Upper lobe of left lung (tissue), 6 donors: ENCODE measurements around the gene DUSP8. TPM values are rescaled to one million over a fixed set of nuclear protein-coding genes. Genes with fewer than 3 reads are reported as not detected.

Experiments
- ATAC-seq, 2 donors: fragments of 200-7000 bp; cut with Tn5 transposase; one replicate each; pipeline ENCODE4 v1.9.1; 2022; ENCODE audit warnings: mild to moderate bottlenecking in 2 of 2, moderate library complexity in 2 of 2; ENCODE audit not compliant: low FRiP score in 2 of 2
- DNase-seq, 2 donors: peaks; one replicate each; pipeline ENCODE4 v3.0.0-alpha.2; 2019 to 2020
- H3K27ac ChIP-seq, 4 donors: fragments of 200-600 bp; sonication (generic); one replicate each; pipeline ENCODE4 v1.5.1; 2016 to 2019
- H3K27me3 ChIP-seq, 4 donors: fragments of 200-600 bp; sonication (generic); one replicate each; pipeline ENCODE4 v1.5.1; 2017 to 2019
- H3K36me3 ChIP-seq, 4 donors: fragments of 200-600 bp; sonication (generic); one replicate each; pipeline ENCODE4 v1.5.1; 2016 to 2019
- H3K4me1 ChIP-seq, 4 donors: fragments of 200-600 bp; sonication (generic); one replicate each; pipeline ENCODE4 v1.5.1; 2018 to 2019
- H3K4me3 ChIP-seq, 4 donors: fragments of 200-600 bp; sonication (generic); one replicate each; pipeline ENCODE4 v1.5.1; 2017 to 2019; ENCODE audit warnings: mild to moderate bottlenecking in 2 of 4, moderate library complexity in 1 of 4
- H3K9me3 ChIP-seq, 4 donors: fragments of 200-600 bp; sonication (generic); one replicate each; pipeline ENCODE4 v1.5.1; 2018 to 2019
- EP300 ChIP-seq, 4 donors: sonication (generic); formaldehyde crosslinking; IDR thresholded peaks; one replicate each; pipeline ENCODE4 v1.5.1; 2017; ENCODE audit warnings: antibody characterized with exemption in 4 of 4, control low read depth in 2 of 4
- POLR2A ChIP-seq, 4 donors: fragments of 450-650 bp; IDR thresholded peaks; one replicate each; pipeline ENCODE4 v1.5.1; 2016 to 2017; ENCODE audit warnings: antibody characterized with exemption in 4 of 4, mild to moderate bottlenecking in 2 of 4
- POLR2AphosphoS5 ChIP-seq, 2 donors: sonication (generic); formaldehyde crosslinking; IDR thresholded peaks; one replicate each; pipeline ENCODE4 v1.5.1; 2017; ENCODE audit warnings: antibody characterized with exemption in 2 of 2
- WGBS, 2 donors: methylation state at CpG; one replicate each; pipeline ENCODE4 v1.1.5; 2017 to 2018; 5-methylcytosine and 5-hydroxymethylcytosine counted together
- total RNA-seq, 6 donors: library from RNA; depleted of rRNA in 4 of 6; stranded (reverse); fragments of >200 nt in 4 of 6; gene quantifications; one replicate each; pipeline versions ENCODE4 v1.1.0 to v1.2.1, GENCODE V29; 2016 to 2021
- TF ChIP-seq, protein P1 (sequence below), 6 experiments: fragments of 450-650 bp in 4 of 6; fragments of 200-600 bp in 2 of 6; sonication (generic) in 2 of 6; IDR thresholded peaks; one replicate each; pipeline ENCODE4 v1.5.1; 2016 to 2019; ENCODE audit warnings: antibody characterized with exemption in 6 of 6
- donor health status: DM: no; HTN: no; CAD: no; lungs with moderate emphysema.
- donor health status: DM: no; HTN: yes; CAD: no; lungs with severe emphysema.

DUSP8 gene
- total RNA-seq, 6 donors from 2014 or later, result 5.2 to 19.3 (median 13.5) TPM

DNA sequence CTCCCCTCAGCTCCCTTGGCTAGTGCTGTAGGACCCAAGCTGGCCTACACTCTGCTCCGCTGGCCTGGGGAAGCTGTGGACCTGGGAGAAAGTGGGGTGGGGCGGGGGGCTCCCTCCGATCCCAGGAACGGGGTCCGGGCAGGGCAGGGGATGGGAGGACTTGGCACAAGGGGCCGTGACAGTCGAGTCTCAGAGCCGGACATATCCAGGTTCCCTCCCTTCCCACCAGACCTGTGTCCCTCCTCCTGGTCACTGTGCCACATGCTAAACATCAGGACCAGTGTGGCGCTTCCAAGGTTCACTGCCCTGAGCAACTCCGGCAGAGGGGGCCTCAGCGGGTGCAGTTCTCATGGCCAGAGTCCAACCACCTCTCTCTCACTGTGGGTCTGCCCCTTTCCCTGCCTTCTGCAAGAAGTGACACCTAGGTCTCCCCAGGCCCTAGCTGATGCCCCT is 2.0 kb downstream of the DUSP8 start:
- no peak overlapping the region for H3K4me3 ChIP-seq
- peak overlapping the region in 1 of 4 donors; percentile 80 for H3K27ac ChIP-seq
- ATAC-seq (no peak), DNase-seq (peak in 1 of 2 donors; percentile 49)
- peaks cover 0 to 20% (median 6%) of the 10 kb centered on the region in 4 donors for H3K27me3 ChIP-seq
- H3K36me3 ChIP-seq, result peaks cover 0 to 9% (median 2%) of the 10 kb centered on the region in 4 donors
- WGBS, 2 donors, result 81 to 89% methylated on average over 3 to 11 of the region's 11 CpGs
- H3K4me1 ChIP-seq, result peaks cover 30 to 58% (median 36%) of the 10 kb centered on the region in 4 donors
- no peaks in the 10 kb centered on the region for H3K9me3 ChIP-seq
- TF ChIP-seq, protein P1, sequence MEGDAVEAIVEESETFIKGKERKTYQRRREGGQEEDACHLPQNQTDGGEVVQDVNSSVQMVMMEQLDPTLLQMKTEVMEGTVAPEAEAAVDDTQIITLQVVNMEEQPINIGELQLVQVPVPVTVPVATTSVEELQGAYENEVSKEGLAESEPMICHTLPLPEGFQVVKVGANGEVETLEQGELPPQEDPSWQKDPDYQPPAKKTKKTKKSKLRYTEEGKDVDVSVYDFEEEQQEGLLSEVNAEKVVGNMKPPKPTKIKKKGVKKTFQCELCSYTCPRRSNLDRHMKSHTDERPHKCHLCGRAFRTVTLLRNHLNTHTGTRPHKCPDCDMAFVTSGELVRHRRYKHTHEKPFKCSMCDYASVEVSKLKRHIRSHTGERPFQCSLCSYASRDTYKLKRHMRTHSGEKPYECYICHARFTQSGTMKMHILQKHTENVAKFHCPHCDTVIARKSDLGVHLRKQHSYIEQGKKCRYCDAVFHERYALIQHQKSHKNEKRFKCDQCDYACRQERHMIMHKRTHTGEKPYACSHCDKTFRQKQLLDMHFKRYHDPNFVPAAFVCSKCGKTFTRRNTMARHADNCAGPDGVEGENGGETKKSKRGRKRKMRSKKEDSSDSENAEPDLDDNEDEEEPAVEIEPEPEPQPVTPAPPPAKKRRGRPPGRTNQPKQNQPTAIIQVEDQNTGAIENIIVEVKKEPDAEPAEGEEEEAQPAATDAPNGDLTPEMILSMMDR (IDR thresholded peaks at IDR 0.05), result no peak
- no peak for TF ChIP-seq POLR2AphosphoS5 (IDR thresholded peaks at IDR 0.05)
- TF ChIP-seq POLR2A (IDR thresholded peaks at IDR 0.05), result no peak
- no peak for TF ChIP-seq EP300 (IDR thresholded peaks at IDR 0.05)

GRCh38 chr11:1569251-1569780 is 2.8 kb downstream of the DUSP8 start:
- peaks cover 0 to 17% (median 6%) of the 10 kb centered on the region in 4 donors for H3K27me3 ChIP-seq
- H3K9me3 ChIP-seq, result no peaks in the 10 kb centered on the region
- H3K27ac ChIP-seq, result no peak overlapping the region
- peaks cover 0 to 15% (median 2%) of the 10 kb centered on the region in 4 donors for H3K36me3 ChIP-seq
- DNase-seq, result peak in 1 of 2 donors; percentile 65
- H3K4me3 ChIP-seq, result no peak overlapping the region
- 80% methylated on average over 14 of the region's 14 CpGs for WGBS, 2 donors
- no peak for ATAC-seq
- H3K4me1 ChIP-seq, result peaks cover 24 to 52% (median 35%) of the 10 kb centered on the region in 4 donors
- TF ChIP-seq EP300 (IDR thresholded peaks at IDR 0.05), result no peak
- TF ChIP-seq, protein P1 (IDR thresholded peaks at IDR 0.05), result no peak
- TF ChIP-seq POLR2AphosphoS5 (IDR thresholded peaks at IDR 0.05), result no peak
- TF ChIP-seq POLR2A (IDR thresholded peaks at IDR 0.05), result no peak

DNA sequence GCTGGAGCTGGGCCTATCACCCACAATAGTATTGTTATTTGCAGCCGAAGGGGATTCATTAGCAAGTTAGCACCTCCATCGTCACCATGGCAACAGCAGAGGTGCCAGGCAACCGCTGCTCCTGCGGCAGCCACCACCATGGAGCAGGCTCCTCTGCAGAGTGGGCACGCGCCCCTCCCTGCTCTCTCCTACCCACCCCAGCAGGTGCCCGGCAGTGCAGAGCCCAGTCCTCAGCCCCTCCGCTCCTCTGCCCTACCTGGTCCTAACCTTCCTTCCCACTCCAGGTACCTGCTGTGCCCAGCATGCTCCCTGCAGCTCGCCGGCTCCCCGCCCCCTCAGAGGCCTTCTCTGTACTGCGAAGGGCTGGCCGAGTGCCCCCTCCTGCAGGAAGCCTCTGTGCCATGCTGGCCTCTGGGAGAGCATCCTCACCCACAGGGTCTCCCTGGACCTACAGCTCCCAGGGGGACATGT is 3.6 kb downstream of the DUSP8 start:
- Histone ChIP-seq H3K9me3 (no peaks in the 10 kb centered on the region), H3K27me3 (peaks cover 0 to 11% (median 5%) of the 10 kb centered on the region in 4 donors), H3K36me3 (peaks cover 0 to 22% (median 3%) of the 10 kb centered on the region in 4 donors), H3K4me3 (no peak overlapping the region), H3K4me1 (peaks cover 16 to 44% (median 27%) of the 10 kb centered on the region in 4 donors), H3K27ac (no peak overlapping the region)
- WGBS, 2 donors, result 63 to 92% methylated on average over 2 to 13 of the region's 13 CpGs
- TF ChIP-seq POLR2A (IDR thresholded peaks at IDR 0.05) (no peak), EP300 (IDR thresholded peaks at IDR 0.05) (no peak), POLR2AphosphoS5 (IDR thresholded peaks at IDR 0.05) (no peak)
- TF ChIP-seq, protein P1 (IDR thresholded peaks at IDR 0.05), result no peak
- ATAC-seq (no peak), DNase-seq (peak in 1 of 2 donors; percentile 80)

DNA sequence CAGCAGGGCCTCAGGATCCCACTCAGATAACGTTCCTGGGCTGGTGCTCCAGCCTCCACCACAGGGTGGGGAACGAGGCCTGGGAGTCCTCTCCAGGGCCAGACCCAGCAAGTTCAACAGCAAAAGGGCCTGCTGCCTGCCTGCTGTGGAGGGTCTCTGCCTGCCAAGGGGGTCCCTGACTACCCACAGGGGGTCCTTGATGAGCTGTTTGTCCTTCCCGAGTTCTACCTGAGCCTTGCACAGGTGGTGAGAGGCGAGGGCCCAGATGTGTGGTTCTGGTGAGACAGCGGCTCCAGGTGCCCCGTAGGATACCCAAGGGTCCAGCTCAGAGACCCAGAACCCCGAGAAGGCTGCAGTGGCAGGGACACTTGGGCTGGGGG is 4.4 kb downstream of the DUSP8 start:
- DNase-seq (no peak), ATAC-seq (no peak)
- peaks cover 9 to 36% (median 20%) of the 10 kb centered on the region in 4 donors for H3K4me1 ChIP-seq
- TF ChIP-seq POLR2AphosphoS5 (IDR thresholded peaks at IDR 0.05), result no peak
- no peak for TF ChIP-seq POLR2A (IDR thresholded peaks at IDR 0.05)
- TF ChIP-seq EP300 (IDR thresholded peaks at IDR 0.05), result no peak
- TF ChIP-seq, protein P1 (IDR thresholded peaks at IDR 0.05), result no peak
- peaks cover 0 to 29% (median 10%) of the 10 kb centered on the region in 4 donors for H3K36me3 ChIP-seq
- WGBS, 2 donors, result 80 to 93% methylated on average over 5 to 6 of the region's 7 CpGs
- H3K9me3 ChIP-seq, result no peaks in the 10 kb centered on the region
- H3K27ac ChIP-seq, result no peak overlapping the region
- no peak overlapping the region for H3K4me3 ChIP-seq
- peaks cover 0 to 9% (median 4%) of the 10 kb centered on the region in 4 donors for H3K27me3 ChIP-seq
